COLO668 (cell line): ENCODE measurements around the gene NPR1.
"Not testable (repeated sequence)": the region's sequence is repeated elsewhere in the genome, so short reads cannot be mapped to it uniquely, and the experiment has no call there.

ENCODE experiments used
- DNase-seq: peaks from one replicate; lab custom pipeline; 2025; ENCODE audit not compliant: unreplicated experiment; lab: John Stamatoyannopoulos, UW

Gene NPR1

DNA sequence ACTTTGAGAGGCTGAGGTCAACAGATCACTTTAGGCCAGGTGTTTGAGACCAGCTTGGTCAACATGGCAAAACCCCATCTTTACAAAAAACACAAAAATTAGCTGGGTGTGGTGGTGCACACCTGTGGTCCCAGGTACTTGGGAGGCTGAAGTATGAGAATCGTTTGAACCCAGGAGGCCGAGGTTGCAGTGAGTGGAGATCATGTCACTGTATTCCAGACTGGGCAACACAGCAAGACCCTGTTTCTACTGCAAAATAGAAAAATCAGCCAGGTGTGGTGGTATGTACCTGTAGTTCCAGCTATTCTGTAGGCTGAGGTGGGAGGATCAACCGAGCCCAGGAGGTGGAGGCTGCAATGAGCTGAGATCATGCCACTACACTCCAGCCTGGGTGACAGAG lies 45.2 kb downstream of the NPR1 start:
- DNase-seq, result no peak

DNA sequence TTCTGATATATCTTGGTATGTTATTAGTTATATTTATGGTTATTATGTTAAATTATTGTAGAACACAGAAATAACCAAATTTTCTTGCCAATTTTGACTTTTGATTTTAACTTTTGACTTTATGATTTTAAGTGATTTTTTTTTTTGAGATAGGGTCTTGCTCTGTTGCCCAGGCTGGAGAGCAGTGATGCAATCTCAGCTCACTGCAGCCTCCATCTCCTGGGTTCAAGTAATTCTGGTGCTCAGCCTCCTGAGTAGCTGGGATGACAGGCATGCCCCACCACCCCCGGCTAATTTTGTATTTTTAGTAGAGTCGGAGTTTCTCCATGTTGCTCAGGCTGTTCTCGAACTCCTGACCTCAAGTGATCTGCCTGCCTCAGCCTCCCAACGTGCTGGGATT lies 46.1 kb downstream of the NPR1 start:
- DNase-seq, result not testable (repeated sequence)

DNA sequence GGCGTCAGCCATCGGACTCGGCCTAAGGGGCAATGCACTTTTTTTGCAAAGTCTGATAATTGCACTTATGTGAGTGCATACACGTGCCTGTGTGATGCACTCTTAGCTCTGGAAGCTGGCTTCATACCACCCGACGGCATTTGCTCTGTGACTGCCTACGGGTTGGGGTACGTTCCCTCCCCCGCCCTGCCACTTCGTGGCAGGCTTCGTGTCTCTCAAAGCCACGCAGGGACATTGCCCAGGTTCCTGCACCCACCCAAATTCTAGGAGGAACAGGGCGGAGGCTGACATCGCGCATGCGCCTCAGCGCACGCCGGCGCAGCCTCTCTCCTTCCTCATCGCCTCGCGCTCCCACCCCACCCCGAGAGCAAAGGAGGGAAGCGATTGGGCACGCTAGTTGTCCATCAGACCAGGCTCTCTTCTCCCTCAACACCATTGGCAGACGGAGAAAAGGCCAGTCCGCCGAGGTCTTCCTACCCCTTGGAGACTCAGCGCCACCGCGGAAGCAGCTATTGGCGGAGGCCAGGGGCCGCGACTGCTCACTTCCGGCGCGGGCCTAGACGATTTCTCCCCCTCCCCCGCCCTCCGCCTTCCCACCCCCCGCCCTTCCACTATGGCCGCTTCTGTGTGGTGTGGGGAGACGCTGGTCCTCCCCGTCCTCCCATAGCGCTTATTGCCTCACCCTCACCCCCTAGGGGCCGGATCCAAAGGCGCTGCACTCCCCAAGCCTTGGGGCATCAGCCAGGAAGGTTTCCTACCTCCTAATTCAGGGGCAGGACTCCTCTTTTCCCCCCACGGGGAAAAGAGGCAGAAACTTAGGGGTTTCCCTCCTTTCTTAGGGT lies 49.2 kb downstream of the NPR1 start, which contains the start of gene INTS3:
TSS of gene INTS3 (plus strand) at position 588 of the 842 bp plus-strand sequence. CDS start 585 bp downstream, outside the sequence.
- peak; percentile 100 for DNase-seq

DNA sequence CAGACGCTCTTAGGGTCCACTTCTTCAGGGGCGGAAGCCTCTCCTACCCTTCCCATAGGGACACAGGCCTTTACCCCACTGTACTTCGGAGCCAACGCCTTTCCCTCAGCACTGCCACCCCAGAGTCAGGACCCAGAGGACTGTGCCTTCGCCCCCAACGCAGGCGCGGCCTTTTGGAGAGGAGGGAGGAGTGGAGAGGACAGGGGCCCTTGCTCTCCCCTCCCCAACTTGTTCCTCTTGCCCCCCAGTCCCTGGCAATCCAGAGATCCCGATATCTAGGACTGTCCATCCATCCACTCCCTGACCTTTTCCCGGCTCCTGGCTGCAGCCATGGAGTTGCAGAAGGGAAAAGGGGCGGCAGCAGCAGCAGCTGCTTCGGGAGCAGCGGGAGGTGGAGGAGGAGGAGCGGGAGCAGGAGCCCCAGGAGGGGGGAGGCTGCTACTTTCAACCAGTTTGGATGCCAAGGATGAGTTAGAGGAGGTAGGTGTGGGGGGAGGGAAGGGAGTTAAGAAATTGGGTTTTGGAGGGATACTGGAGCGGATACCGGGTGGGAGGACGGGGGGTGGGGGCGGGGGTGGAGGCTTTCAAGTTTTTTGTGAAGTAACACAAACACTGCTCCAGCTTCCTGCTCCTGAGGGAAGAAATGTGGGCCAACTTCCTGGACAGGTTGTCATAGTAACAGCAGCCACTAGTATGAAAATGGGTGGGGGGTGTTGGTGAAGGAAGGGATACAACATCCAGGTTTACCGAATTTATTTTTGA lies 50.0 kb downstream of the NPR1 start:
- DNase-seq, result peak; percentile 57

DNA sequence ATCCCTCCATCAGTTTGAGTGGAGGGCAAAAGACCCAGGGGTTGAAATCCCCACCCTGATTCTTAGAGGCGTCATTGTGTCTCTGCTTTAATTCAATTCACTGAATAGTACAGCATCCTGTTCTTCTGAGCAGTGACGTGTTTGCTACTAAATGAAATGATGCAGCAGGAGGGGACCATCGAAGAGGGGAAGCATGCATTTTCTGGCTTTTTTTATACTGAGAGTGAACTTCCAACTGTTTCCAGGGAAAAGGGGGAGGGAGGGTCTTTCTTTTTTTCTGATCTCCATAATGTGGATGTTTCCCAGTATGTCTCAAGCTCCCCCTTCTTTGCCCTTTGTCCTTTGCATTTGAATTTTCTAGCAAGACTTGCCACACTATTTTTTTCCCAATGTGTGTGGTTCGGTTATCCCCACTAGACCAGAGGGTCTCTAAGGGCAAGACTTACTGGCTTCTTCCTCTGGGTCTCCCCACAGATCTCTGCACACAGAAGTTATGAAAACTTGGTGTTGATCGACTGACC lies 52.0 kb downstream of the NPR1 start:
- no peak for DNase-seq

DNA sequence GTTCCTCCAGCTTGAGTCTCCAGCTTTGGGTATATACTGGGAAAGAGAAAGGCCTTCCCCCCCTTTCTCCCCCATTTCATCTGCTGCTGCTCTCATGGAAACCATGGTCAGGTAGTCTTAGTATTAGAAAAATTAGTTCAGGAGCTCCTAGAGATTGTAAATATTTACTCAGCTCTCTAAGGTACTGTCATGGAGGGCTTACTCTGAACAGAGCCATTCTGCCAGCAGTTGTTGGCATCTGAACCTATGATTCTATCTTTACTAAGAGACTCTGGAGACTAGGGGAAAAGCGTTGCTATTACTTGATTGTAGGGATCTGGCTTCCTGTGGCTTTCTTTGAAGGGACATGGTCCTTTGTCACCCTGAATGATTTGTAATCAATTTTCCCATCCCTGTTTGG lies 55.5 kb downstream of the NPR1 start:
- no peak for DNase-seq

DNA sequence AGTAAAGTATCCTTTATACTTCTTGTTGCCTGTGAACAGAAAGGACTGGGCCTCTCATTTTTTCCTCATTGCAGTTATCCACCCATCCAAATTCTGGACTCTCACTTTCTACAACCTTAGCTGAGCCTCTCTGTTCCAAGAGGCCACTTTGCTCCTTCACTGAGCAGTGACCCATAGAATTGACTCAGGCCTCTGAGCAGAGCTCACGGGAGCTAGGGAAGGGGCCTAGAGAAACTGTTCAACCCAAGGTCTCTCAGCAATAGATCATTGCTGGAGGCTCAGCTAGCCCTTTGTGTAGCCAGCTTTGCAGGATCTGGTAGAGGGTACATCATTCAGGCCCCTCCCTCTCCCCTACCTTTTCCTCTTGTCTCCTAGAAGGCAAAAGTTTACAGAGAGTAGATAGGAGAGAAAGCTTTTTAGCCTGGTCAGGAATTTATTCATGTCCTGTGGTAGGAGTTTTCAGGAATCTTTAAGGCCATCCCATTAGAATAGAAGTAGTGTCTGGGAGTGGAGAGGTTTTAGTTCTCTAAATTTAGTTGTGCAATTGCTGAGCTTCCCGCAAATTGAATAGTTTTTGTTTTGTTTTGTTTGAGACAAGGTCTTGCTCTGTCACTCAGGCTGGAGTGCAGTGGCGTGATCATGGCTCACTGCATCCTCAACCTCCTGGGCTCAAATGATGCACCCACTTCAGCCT lies 56.1 kb downstream of the NPR1 start:
- no peak for DNase-seq

DNA sequence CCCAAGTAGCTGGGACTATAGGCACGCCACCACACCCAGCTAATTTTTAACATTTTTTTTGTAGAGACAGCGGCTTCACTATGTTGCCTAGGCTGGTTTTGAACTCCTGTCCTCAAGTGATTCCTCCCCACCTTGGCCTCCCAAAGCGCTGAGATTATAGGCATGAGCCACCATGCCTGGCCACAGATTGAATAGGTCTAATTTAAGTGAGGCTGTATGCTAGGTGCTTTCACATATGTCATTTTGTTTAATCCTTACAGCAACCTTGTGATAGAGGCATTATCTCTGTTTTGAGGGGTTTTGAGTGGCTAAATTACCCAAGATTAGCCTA lies 56.6 kb downstream of the NPR1 start:
- no peak for DNase-seq

DNA sequence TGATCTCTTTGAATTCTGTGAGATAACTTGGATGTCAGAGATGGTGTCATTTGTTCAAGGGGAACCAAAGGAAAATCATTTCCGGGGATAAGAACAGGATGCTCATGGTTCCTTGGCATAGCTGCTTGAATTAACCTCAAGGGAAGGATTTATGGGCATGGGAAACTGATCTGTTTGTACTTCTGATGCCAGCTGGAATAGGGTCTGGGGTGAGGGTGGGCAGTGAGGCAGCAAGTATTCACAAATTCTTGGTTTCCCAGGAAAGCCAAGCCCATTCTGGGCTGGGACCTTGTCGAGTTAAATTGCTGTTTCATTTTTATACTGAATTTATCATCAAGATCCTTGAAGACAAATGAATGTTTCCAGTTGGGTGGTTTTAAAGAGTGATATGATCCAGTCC lies 63.5 kb downstream of the NPR1 start:
- no peak for DNase-seq

DNA sequence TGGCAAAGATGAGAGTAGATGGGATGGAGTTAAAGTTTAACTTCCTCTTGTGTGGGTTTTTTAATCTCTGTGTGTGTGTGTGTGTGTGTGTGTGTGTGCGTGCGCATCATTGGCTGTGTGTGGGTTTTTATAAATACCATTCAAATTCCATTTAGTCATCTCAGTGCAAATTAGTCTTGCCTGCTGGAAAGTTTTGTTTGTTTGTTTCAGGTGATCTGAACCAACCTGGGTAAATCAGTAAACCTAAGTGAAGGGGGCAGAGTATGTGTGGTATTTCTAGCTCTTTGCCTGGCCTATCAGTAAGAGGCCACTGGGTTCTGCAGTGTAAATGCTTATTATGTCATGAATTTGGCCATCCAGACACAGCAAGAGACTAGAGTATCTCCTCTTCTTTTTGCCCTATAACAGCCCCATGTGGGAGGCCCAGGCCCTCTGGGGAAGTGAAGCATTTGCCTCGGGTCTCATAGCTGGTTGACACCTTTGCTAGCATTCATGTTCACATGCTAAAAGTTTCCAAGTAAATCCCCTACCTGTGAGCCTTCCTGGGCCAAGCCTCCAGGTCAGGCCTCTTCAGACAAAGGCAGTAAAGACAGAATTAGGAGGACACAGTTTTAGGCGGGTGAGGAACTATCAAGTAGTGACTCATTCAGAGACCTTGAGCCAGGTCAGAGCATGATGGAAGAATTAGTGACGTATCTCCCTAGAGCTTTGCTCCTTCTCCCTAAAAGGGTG lies 64.1 kb downstream of the NPR1 start:
- DNase-seq, result peak; percentile 51
